Measurements from ENCODE around the gene LRRC49. TPM values are rescaled to one million over a fixed set of nuclear protein-coding genes. Genes with fewer than 3 reads are reported as not detected.

LRRC49 gene
- total RNA-seq, 1 experiment from 2014 or later = 9.2 TPM

DNA sequence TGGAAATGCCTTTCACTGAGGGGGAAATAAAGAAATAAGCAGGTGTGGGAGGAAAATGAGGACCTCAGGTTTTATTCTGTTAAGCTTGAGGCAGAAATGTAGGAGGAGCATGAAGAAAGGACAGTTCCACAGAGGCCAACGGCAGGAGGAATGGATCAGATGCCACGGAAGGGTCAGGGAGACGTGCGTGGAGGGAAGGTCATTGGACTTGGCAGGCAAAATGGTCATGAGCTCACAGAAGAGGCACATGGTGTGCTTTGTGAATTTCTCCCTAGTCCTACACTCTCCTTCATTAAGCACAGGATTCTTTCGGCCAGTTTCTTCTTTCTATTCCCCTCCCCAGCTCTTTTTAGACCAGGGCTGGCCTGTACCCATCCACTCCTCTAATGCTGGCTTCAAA lies 190.2 kb downstream of the LRRC49 start:
- no peak overlapping the region for H3K27ac ChIP-seq (ENCODE audit: low read depth, low read length, poor library complexity, severe bottlenecking)
- H3K4me3 ChIP-seq (ENCODE audit: low read depth, low read length, poor library complexity, severe bottlenecking) = no peak overlapping the region
- ChIA-PET POLR2A (ENCODE audit: low non-redundant PET) (no interaction called here), CTCF (no interaction called here)
- H3K9me3 ChIP-seq (ENCODE audit: low read depth, low read length, poor library complexity, severe bottlenecking) = no peaks in the 10 kb centered on the region
- BruUV-seq (replicated peaks) = no TSS peak
- no peaks in the 10 kb centered on the region for H3K36me3 ChIP-seq (ENCODE audit: insufficient read depth, low read length, poor library complexity, severe bottlenecking)
- no peaks in the 10 kb centered on the region for H3K27me3 ChIP-seq (replicated peaks; ENCODE audit: insufficient read depth, low read depth, low read length, poor library complexity)
- no peaks in the 10 kb centered on the region for H3K4me1 ChIP-seq (ENCODE audit: insufficient read depth, low read length, poor library complexity, severe bottlenecking)
- intact Hi-C loops (cut with micrococcal nuclease; ENCODE audit: unreplicated experiment) = no loop called here
- no peak for DNase-seq (ENCODE audit: low spot score)
- TF ChIP-seq, protein P1, sequence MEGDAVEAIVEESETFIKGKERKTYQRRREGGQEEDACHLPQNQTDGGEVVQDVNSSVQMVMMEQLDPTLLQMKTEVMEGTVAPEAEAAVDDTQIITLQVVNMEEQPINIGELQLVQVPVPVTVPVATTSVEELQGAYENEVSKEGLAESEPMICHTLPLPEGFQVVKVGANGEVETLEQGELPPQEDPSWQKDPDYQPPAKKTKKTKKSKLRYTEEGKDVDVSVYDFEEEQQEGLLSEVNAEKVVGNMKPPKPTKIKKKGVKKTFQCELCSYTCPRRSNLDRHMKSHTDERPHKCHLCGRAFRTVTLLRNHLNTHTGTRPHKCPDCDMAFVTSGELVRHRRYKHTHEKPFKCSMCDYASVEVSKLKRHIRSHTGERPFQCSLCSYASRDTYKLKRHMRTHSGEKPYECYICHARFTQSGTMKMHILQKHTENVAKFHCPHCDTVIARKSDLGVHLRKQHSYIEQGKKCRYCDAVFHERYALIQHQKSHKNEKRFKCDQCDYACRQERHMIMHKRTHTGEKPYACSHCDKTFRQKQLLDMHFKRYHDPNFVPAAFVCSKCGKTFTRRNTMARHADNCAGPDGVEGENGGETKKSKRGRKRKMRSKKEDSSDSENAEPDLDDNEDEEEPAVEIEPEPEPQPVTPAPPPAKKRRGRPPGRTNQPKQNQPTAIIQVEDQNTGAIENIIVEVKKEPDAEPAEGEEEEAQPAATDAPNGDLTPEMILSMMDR (conservative IDR thresholded peaks at IDR 0.05; ENCODE audit: low read depth, low read length) = no peak
- TF ChIP-seq EZH2 (IDR thresholded peaks at IDR 0.05; ENCODE audit: borderline replicate concordance, low read depth, low read length, poor library complexity, severe bottlenecking) = no peak

- H3K27me3 ChIP-seq (replicated peaks; ENCODE audit: insufficient read depth, low read depth, low read length, poor library complexity) = no peaks in the 10 kb centered on the region
- no peak overlapping the region for H3K27ac ChIP-seq (ENCODE audit: low read depth, low read length, poor library complexity, severe bottlenecking)
- H3K9me3 ChIP-seq (ENCODE audit: low read depth, low read length, poor library complexity, severe bottlenecking) = no peaks in the 10 kb centered on the region
- TF ChIP-seq, protein P1 (conservative IDR thresholded peaks at IDR 0.05; ENCODE audit: low read depth, low read length) = no peak
- TF ChIP-seq EZH2 (IDR thresholded peaks at IDR 0.05; ENCODE audit: borderline replicate concordance, low read depth, low read length, poor library complexity, severe bottlenecking) = no peak
- DNase-seq (ENCODE audit: low spot score) = no peak
- H3K4me1 ChIP-seq (ENCODE audit: insufficient read depth, low read length, poor library complexity, severe bottlenecking) = no peaks in the 10 kb centered on the region
- intact Hi-C loops (cut with micrococcal nuclease; ENCODE audit: unreplicated experiment) = no loop called here
- ChIA-PET POLR2A (ENCODE audit: low non-redundant PET) (no interaction called here), CTCF (no interaction called here)
- H3K4me3 ChIP-seq (ENCODE audit: low read depth, low read length, poor library complexity, severe bottlenecking) = no peak overlapping the region
- H3K36me3 ChIP-seq (ENCODE audit: insufficient read depth, low read length, poor library complexity, severe bottlenecking) = no peaks in the 10 kb centered on the region
- BruUV-seq (replicated peaks) = no TSS peak
Measured at GRCh38 chr15:71083349-71083748, 190.7 kb downstream of the LRRC49 start.

DNA sequence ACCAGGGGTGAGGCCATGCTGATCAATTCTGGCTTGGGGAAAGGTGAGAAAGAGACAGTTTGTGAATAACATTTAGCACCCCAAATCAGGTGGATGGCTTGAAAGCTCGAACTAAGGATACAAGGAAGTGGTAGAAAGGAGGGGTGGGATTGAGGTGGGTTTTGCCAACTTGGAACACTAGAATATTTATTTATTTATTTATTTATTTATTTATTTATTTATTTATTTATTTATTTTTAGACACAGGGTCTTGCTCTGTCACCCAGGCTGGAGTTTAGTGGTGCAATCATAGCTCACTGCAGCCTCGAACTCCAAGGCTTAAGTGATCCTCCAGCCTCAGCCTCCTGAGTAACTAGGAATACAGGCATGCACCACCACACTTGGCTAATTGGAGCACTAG lies 191.6 kb downstream of the LRRC49 start:
- H3K4me1 ChIP-seq (ENCODE audit: insufficient read depth, low read length, poor library complexity, severe bottlenecking) = no peaks in the 10 kb centered on the region
- ChIA-PET POLR2A (ENCODE audit: low non-redundant PET) (no interaction called here), CTCF (no interaction called here)
- H3K9me3 ChIP-seq (ENCODE audit: low read depth, low read length, poor library complexity, severe bottlenecking) = no peaks in the 10 kb centered on the region
- no peak for TF ChIP-seq EZH2 (IDR thresholded peaks at IDR 0.05; ENCODE audit: borderline replicate concordance, low read depth, low read length, poor library complexity, severe bottlenecking)
- TF ChIP-seq, protein P1 (conservative IDR thresholded peaks at IDR 0.05; ENCODE audit: low read depth, low read length) = no peak
- BruUV-seq (replicated peaks) = no TSS peak
- H3K27ac ChIP-seq (ENCODE audit: low read depth, low read length, poor library complexity, severe bottlenecking) = no peak overlapping the region
- H3K4me3 ChIP-seq (ENCODE audit: low read depth, low read length, poor library complexity, severe bottlenecking) = no peak overlapping the region
- no peaks in the 10 kb centered on the region for H3K27me3 ChIP-seq (replicated peaks; ENCODE audit: insufficient read depth, low read depth, low read length, poor library complexity)
- DNase-seq (ENCODE audit: low spot score) = no peak
- intact Hi-C loops (cut with micrococcal nuclease; ENCODE audit: unreplicated experiment) = no loop called here
- no peaks in the 10 kb centered on the region for H3K36me3 ChIP-seq (ENCODE audit: insufficient read depth, low read length, poor library complexity, severe bottlenecking)
